H1 (cell line): Measurements from ENCODE around the gene ODC1. TPM values are rescaled to one million over a fixed set of nuclear protein-coding genes. Genes with fewer than 3 reads are reported as not detected.

Source experiments
- CTCF ChIA-PET: fragments of 300-600 bp; sonication (Branson Sonifier 250); formaldehyde crosslinking; loops from one replicate; lab custom pipeline; 2021; ENCODE audit not compliant: partially characterized antibody; lab: Charles Lee
- POLR2A ChIA-PET: fragments of 300-600 bp; sonication (Branson Sonifier 250); formaldehyde crosslinking; loops from one replicate; lab custom pipeline; 2021; ENCODE audit warnings: inconsistent platforms; ENCODE audit not compliant: partially characterized antibody; lab: Charles Lee
- DNase-seq, 2 experiments: peaks; one replicate each; pipeline versions ENCODE4 v3.0.0 to v3.0.0-alpha.2; 2010 to 2022; ENCODE audit warnings: low spot score in 2 of 2, low read depth in 1 of 2, mixed read lengths in 1 of 2
- FAIRE-seq: peaks from 2 replicates; lab custom pipeline; 2011; peaks lifted over from hg19 to GRCh38; lab: Jason Lieb, UNC
- H2AFZ ChIP-seq: 2 replicates; pipeline ENCODE4 v1.8.1; 2012; ENCODE audit warnings: low read length, inconsistent platforms
- H2AK5ac ChIP-seq: 2 replicates; pipeline ENCODE4 v1.6.1; 2013; ENCODE audit warnings: low read depth, low read length
- H2BK120ac ChIP-seq: replicated peaks from 2 replicates; pipeline ENCODE3; 2013; ENCODE audit warnings: low read depth, low read length, inconsistent platforms
- H2BK12ac ChIP-seq: 2 replicates; pipeline ENCODE4 v1.6.1; 2013; ENCODE audit warnings: low read depth, low read length
- H2BK15ac ChIP-seq: 2 replicates; pipeline ENCODE4 v1.6.1; 2013; ENCODE audit warnings: low read length
- H2BK20ac ChIP-seq: 2 replicates; pipeline ENCODE4 v1.6.1; 2013; ENCODE audit warnings: low read length
- H2BK5ac ChIP-seq: 2 replicates; pipeline ENCODE4 v1.6.1; 2013; ENCODE audit warnings: low read depth, low read length
- H3K14ac ChIP-seq: 2 replicates; pipeline ENCODE4 v1.6.1; 2013; ENCODE audit warnings: inconsistent platforms; ENCODE audit not compliant: insufficient read length
- H3K18ac ChIP-seq: 2 replicates; pipeline ENCODE4 v1.6.1; 2013; ENCODE audit warnings: low read length; ENCODE audit errors: extremely low read depth
- H3K23ac ChIP-seq: 2 replicates; pipeline ENCODE4 v1.6.1; 2013; ENCODE audit warnings: inconsistent platforms; ENCODE audit not compliant: insufficient read length
- H3K23me2 ChIP-seq: 2 replicates; pipeline ENCODE4 v1.6.1; 2013; ENCODE audit warnings: low read depth, low read length
- H3K27ac ChIP-seq: 2 replicates; pipeline ENCODE4 v1.6.1; 2011; ENCODE audit warnings: low read depth, low read length, inconsistent platforms
- H3K27me3 ChIP-seq, 4 experiments: replicated peaks in 1 of 4; 1 replicate in 1 of 4; 2 replicates in 3 of 4; pipeline versions ENCODE4 v1.6.1 to v1.8.1; 2011 to 2013; ENCODE audit warnings: low read length in 3 of 4, mild to moderate bottlenecking in 3 of 4, inconsistent platforms in 2 of 4, mixed read lengths in 2 of 4, moderate library complexity in 1 of 4; ENCODE audit not compliant: control insufficient read depth in 3 of 4, insufficient read depth in 3 of 4; ENCODE audit errors: extremely low read depth in 1 of 4
- H3K36me3 ChIP-seq, 4 experiments: 2 replicates each; pipeline versions ENCODE4 v1.6.1 to v1.8.1; 2011 to 2013; ENCODE audit warnings: mild to moderate bottlenecking in 4 of 4, low read length in 3 of 4, moderate library complexity in 2 of 4, control low read depth in 1 of 4, inconsistent platforms in 1 of 4; ENCODE audit not compliant: insufficient read depth in 4 of 4, control insufficient read depth in 2 of 4
- H3K4ac ChIP-seq: replicated peaks from 2 replicates; pipeline ENCODE3; 2013; ENCODE audit warnings: low read length, low read depth, mixed read lengths, inconsistent platforms; ENCODE audit not compliant: insufficient read length
- H3K4me1 ChIP-seq, 4 experiments: replicated peaks in 1 of 4; 1 replicate in 1 of 4; 2 replicates in 3 of 4; pipeline versions ENCODE4 v1.6.1 to v1.8.1; 2011 to 2013; ENCODE audit warnings: low read length in 3 of 4, inconsistent platforms in 2 of 4, mixed read lengths in 1 of 4; ENCODE audit not compliant: insufficient read depth in 4 of 4, control insufficient read depth in 3 of 4
- H3K4me2 ChIP-seq, 2 experiments: 2 replicates each; pipeline versions ENCODE4 v1.6.1 to v1.8.1; 2011 to 2013; ENCODE audit warnings: low read depth in 2 of 2, low read length in 2 of 2, control low read depth in 1 of 2, inconsistent platforms in 1 of 2, mild to moderate bottlenecking in 1 of 2; ENCODE audit not compliant: insufficient read depth in 1 of 2
- H3K4me3 ChIP-seq, 4 experiments: fragments of 200-600, 300-600 bp in 1 of 4; sonication (generic), shearing (Covaris generic), sonication (Bioruptor Twin) in 1 of 4; 2 replicates each; pipeline versions ENCODE4 v1.5.1 to v1.8.1; 2011 to 2016; ENCODE audit warnings: low read length in 4 of 4, low read depth in 3 of 4, control low read depth in 2 of 4, inconsistent platforms in 2 of 4, mild to moderate bottlenecking in 2 of 4, mixed read lengths in 1 of 4, moderate library complexity in 1 of 4; ENCODE audit not compliant: insufficient read depth in 2 of 4; ENCODE audit errors: extremely low read depth in 1 of 4
- H3K56ac ChIP-seq: replicated peaks from 2 replicates; pipeline ENCODE3; 2013; ENCODE audit warnings: low read depth, mild to moderate bottlenecking, mixed read lengths, low read length, inconsistent platforms; ENCODE audit not compliant: insufficient read length
- H3K79me1 ChIP-seq: 2 replicates; pipeline ENCODE4 v1.6.1; 2013; ENCODE audit warnings: low read depth, low read length, control low read depth
- H3K79me2 ChIP-seq, 2 experiments: 2 replicates each; pipeline versions ENCODE4 v1.6.1 to v1.8.1; 2012 to 2013; ENCODE audit warnings: low read length in 2 of 2, mild to moderate bottlenecking in 2 of 2, inconsistent platforms in 1 of 2; ENCODE audit not compliant: insufficient read depth in 2 of 2, control insufficient read depth in 1 of 2
- H3K9ac ChIP-seq, 4 experiments: replicated peaks in 1 of 4; 1 replicate in 1 of 4; 2 replicates in 3 of 4; pipeline versions ENCODE4 v1.6.1 to v1.8.1; 2011 to 2013; ENCODE audit warnings: low read depth in 3 of 4, low read length in 3 of 4, control low read depth in 2 of 4, mild to moderate bottlenecking in 2 of 4, moderate library complexity in 2 of 4, inconsistent platforms in 1 of 4; ENCODE audit errors: extremely low read depth in 1 of 4
- H3K9me3 ChIP-seq, 2 experiments: 2 replicates each; pipeline versions ENCODE4 v1.6.1 to v1.8.1; 2012 to 2013; ENCODE audit warnings: mild to moderate bottlenecking in 2 of 2, moderate library complexity in 2 of 2, control low read depth in 1 of 2, inconsistent platforms in 1 of 2, low read depth in 1 of 2, low read length in 1 of 2, mixed read lengths in 1 of 2; ENCODE audit not compliant: insufficient read depth in 2 of 2
- H4K20me1 ChIP-seq, 2 experiments: replicated peaks in 1 of 2; 2 replicates each; pipeline versions ENCODE3 to v1.8.1; 2011 to 2013; ENCODE audit warnings: inconsistent platforms in 2 of 2, low read length in 2 of 2, mild to moderate bottlenecking in 1 of 2; ENCODE audit not compliant: insufficient read depth in 2 of 2, control insufficient read depth in 1 of 2
- H4K5ac ChIP-seq: 2 replicates; pipeline ENCODE4 v1.6.1; 2013; ENCODE audit warnings: low read length, low read depth, mixed read lengths, inconsistent platforms; ENCODE audit not compliant: insufficient read length
- H4K8ac ChIP-seq: 2 replicates; pipeline ENCODE4 v1.8.0; 2013; ENCODE audit warnings: mild to moderate bottlenecking, moderate library complexity, low read length, inconsistent platforms; ENCODE audit not compliant: insufficient read depth; ENCODE audit errors: extremely low read depth
- H4K91ac ChIP-seq: replicated peaks from 2 replicates; pipeline ENCODE3; 2013; ENCODE audit warnings: low read length, mixed read lengths, inconsistent platforms; ENCODE audit not compliant: insufficient read length
- HDAC2 ChIP-seq, 2 experiments: fragments of 300-600 bp in 1 of 2; sonication (generic) in 1 of 2; IDR thresholded peaks; 2 replicates each; pipeline ENCODE4 v1.6.1; 2011 to 2012; ENCODE audit warnings: low read depth in 2 of 2, low read length in 2 of 2, mild to moderate bottlenecking in 2 of 2, moderate library complexity in 2 of 2, borderline replicate concordance in 1 of 2, inconsistent platforms in 1 of 2
- KDM1A ChIP-seq: fragments of 200-600, 300-600 bp; sonication (generic); IDR thresholded peaks from 2 replicates; pipeline ENCODE4 v1.7.1; 2016; ENCODE audit warnings: mild to moderate bottlenecking, low read length, borderline replicate concordance
- SAP30 ChIP-seq: fragments of 300-600 bp; sonication (generic); IDR thresholded peaks from 2 replicates; pipeline ENCODE4 v1.7.1; 2012; ENCODE audit warnings: low read length, moderate library complexity, mild to moderate bottlenecking, inconsistent platforms; ENCODE audit not compliant: insufficient read depth, insufficient replicate concordance
- SP4 ChIP-seq: IDR thresholded peaks from 2 replicates; pipeline ENCODE4 v1.6.1; 2012; ENCODE audit warnings: low read length, inconsistent platforms
- WGBS, 2 experiments: shearing (Covaris generic) in 1 of 2; methylation state at CpG; one replicate each; pipeline versions ENCODE4 v1.1.6 to v1.1.7; 2013 to 2015; ENCODE audit warnings: low lambda C conversion rate in 2 of 2, mixed read lengths in 2 of 2, inconsistent platforms in 1 of 2, low coverage in 1 of 2, missing lambda C conversion rate in 1 of 2; ENCODE audit not compliant: insufficient replicate concordance in 2 of 2, insufficient coverage in 1 of 2, insufficient read length in 1 of 2; ENCODE audit errors: extremely low coverage in 1 of 2, missing lambda C conversion rate in 1 of 2; 5-methylcytosine and 5-hydroxymethylcytosine counted together
- polyA plus RNA-seq, 7 experiments: library from polyadenylated mRNA; depleted of rRNA in 3 of 7; stranded (reverse) in 5 of 7; unstranded in 2 of 7; fragments of >200 nt in 5 of 7; fragments of 200-250 nt in 2 of 7; gene quantifications; 1 replicate in 5 of 7; 2 replicates in 1 of 7; 4 replicates in 1 of 7; pipeline versions ENCODE4 v1.2.1 to v1.2.3, GENCODE V29; 2011 to 2013; ENCODE audit warnings: missing spikeins in 2 of 7, mixed read lengths in 2 of 7
- total RNA-seq: library from RNA; stranded (reverse); fragmentation: NEBNext Ultra II Directional; extraction: Animal tissue kit (Norgen Biotek cat#: 25700); gene quantifications from 2 replicates; pipeline ENCODE4 v1.2.1, GENCODE V29; 2021

The ODC1 gene
- total and polyA plus RNA-seq, 2 of the 8 experiments (the other 6 are each of a cell fraction or from before 2014, with no cell fraction given) = 57.2 to 76.7 TPM

GRCh38 chr2:10471046-10471571 lies 23.0 kb upstream of the ODC1 start:
- H2BK15ac ChIP-seq = no peak overlapping the region
- no peak for DNase-seq
- no peak overlapping the region for H4K8ac ChIP-seq
- no peak overlapping the region for H3K9ac ChIP-seq
- no peak overlapping the region for H3K4me2 ChIP-seq
- H2BK120ac ChIP-seq = no peak overlapping the region
- H2AFZ ChIP-seq = no peak overlapping the region
- no peaks in the 10 kb centered on the region for H3K9me3 ChIP-seq
- no peak overlapping the region for H2BK20ac ChIP-seq
- H3K23ac ChIP-seq = no peak overlapping the region
- CTCF ChIA-PET = interaction anchor here (1.2 to 2.2 kb wide), 9 partner anchors 9 to 197 kb away, joined by 3 to 15 read pairs (median 5); no protein-coding TSS in a partner anchor
- 82% methylated on average over 15 of the region's 15 CpGs; no CpG with 5 or more reads in 1 of the 2 experiments for WGBS, 2 experiments
- TF ChIP-seq KDM1A = peak; percentile 94
- TF ChIP-seq SAP30 = no peak
- TF ChIP-seq SP4 = no peak
- 0 out of 4 replicates have a peak, but pooled peaks of 1 of the 2 experiments have one; percentile 46 for TF ChIP-seq HDAC2 (IDR thresholded peaks at IDR 0.05; ENCODE audit: borderline replicate concordance in 1 of 2, low read depth in 2 of 2, low read length in 2 of 2)
- TF ChIP-seq, all 59 proteins: peak for 2
- Histone ChIP-seq H3K4me1 (no peaks in the 10 kb centered on the region), H3K79me2 (no peaks in the 10 kb centered on the region), H3K27ac (no peak overlapping the region), H2BK5ac (no peak overlapping the region), H3K56ac (no peak overlapping the region), H3K27me3 (0 out of 7 replicates have a peak, but pooled peaks cover 0 to 2% (median 0%) of the 10 kb centered on the region in 4 experiments), H3K36me3 (no peaks in the 10 kb centered on the region), H3K79me1 (no peaks in the 10 kb centered on the region), H2AK5ac (no peak overlapping the region), H2BK12ac (no peak overlapping the region), H3K23me2 (no peaks in the 10 kb centered on the region), H3K4me3 (no peak overlapping the region), H3K14ac (no peak overlapping the region), H3K4ac (no peak overlapping the region), H4K91ac (no peak overlapping the region), H3K18ac (no peak overlapping the region), H4K20me1 (no peaks in the 10 kb centered on the region), H4K5ac (no peak overlapping the region)
- POLR2A ChIA-PET = interaction anchor here (2.0 kb wide), 1 partner anchor 23 kb away, joined by 4 read pairs; the partner anchor contains the start of gene ODC1
- FAIRE-seq = no peak
